SJSA1 (cell line): ENCODE measurements around the gene FOXN1. TPM values are rescaled to one million over a fixed set of nuclear protein-coding genes. Genes with fewer than 3 reads are reported as not detected.

ENCODE experiments used
- DNase-seq, 2 experiments: peaks; one replicate each; pipeline ENCODE4 v3.0.0-alpha.2; 2015 to 2020; ENCODE audit warnings: low spot score in 2 of 2, low read depth in 1 of 2
- H3K27ac ChIP-seq: fragments of 250-450 bp; sonication (Bioruptor Pico); 2 replicates; pipeline ENCODE4 v1.5.1; 2020; ENCODE audit warnings: mild to moderate bottlenecking, moderate library complexity
- H3K27me3 ChIP-seq: fragments of 250-450 bp; sonication (Bioruptor Pico); replicated peaks from 2 replicates; pipeline ENCODE4 v1.5.1; 2020; ENCODE audit warnings: mild to moderate bottlenecking, moderate library complexity
- H3K36me3 ChIP-seq: fragments of 250-450 bp; sonication (Bioruptor Pico); 2 replicates; pipeline ENCODE4 v1.5.1; 2020; ENCODE audit warnings: mild to moderate bottlenecking
- H3K4me1 ChIP-seq: fragments of 250-450 bp; sonication (Bioruptor Pico); replicated peaks from 2 replicates; pipeline ENCODE4 v1.6.1; 2021; ENCODE audit warnings: mild to moderate bottlenecking
- H3K4me3 ChIP-seq: fragments of 250-450 bp; sonication (Bioruptor Pico); 2 replicates; pipeline ENCODE4 v1.5.1; 2020; ENCODE audit warnings: mild to moderate bottlenecking
- H3K9me3 ChIP-seq: fragments of 250-450 bp; sonication (Bioruptor Pico); replicated peaks from 2 replicates; pipeline ENCODE4 v1.5.1; 2020; ENCODE audit warnings: mild to moderate bottlenecking
- total RNA-seq: library from RNA; depleted of rRNA; stranded (reverse); fragments of >200 nt; shearing (Covaris generic); gene quantifications from 2 replicates; pipeline ENCODE4 v1.2.3, GENCODE V29; 2014

Gene FOXN1
- total RNA-seq, 1 experiment from 2014 or later = not detected

DNA sequence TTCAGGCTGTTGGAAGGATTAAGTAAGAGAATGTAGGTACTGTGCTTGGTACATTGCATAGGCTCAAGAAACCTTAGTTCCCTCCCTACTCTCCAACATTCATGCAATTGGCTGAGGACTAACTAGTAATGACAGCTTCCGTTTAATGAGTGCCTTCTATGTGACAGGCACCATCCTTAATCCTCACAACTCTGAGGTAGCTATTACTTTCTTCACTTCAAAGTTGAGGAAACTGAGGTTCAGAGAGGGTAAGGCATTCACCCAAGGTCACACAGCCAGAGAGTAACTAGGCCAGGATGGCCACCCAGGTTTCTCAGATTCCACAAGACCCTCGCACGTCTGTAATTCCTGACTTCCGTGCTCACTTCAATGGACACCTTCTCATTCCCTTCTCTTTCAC, 24.1 kb downstream of the FOXN1 start:
- Histone ChIP-seq H3K27ac (no peak overlapping the region), H3K4me3 (no peak overlapping the region), H3K4me1 (peaks cover 2% of the 10 kb centered on the region), H3K27me3 (no peaks in the 10 kb centered on the region), H3K36me3 (no peaks in the 10 kb centered on the region), H3K9me3 (no peaks in the 10 kb centered on the region)
- DNase-seq = no peak

DNA sequence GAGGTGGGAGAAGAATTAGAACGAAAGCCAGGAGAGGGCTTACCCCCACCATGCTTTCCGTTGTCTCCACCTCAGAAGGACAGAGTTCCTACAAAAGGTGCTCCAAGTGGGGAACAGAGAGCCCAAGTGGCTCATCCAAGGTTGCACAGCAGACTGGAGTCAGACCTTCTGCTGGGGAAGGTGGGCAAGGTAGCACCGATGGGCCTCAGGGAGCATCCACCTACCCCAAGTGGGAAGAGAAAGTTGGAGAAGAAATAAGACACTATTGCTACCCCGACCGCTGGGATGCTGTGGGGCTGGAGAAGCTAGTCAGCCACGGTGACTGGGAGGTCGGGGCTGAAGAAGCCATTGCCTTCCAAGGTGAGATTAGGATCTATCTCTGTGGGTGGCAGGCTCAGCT, 24.8 kb downstream of the FOXN1 start:
- H3K27me3 ChIP-seq = no peaks in the 10 kb centered on the region
- H3K4me1 ChIP-seq = no peaks in the 10 kb centered on the region
- H3K27ac ChIP-seq = no peak overlapping the region
- H3K4me3 ChIP-seq = no peak overlapping the region
- no peak for DNase-seq
- H3K36me3 ChIP-seq = no peaks in the 10 kb centered on the region
- H3K9me3 ChIP-seq = no peaks in the 10 kb centered on the region

DNA sequence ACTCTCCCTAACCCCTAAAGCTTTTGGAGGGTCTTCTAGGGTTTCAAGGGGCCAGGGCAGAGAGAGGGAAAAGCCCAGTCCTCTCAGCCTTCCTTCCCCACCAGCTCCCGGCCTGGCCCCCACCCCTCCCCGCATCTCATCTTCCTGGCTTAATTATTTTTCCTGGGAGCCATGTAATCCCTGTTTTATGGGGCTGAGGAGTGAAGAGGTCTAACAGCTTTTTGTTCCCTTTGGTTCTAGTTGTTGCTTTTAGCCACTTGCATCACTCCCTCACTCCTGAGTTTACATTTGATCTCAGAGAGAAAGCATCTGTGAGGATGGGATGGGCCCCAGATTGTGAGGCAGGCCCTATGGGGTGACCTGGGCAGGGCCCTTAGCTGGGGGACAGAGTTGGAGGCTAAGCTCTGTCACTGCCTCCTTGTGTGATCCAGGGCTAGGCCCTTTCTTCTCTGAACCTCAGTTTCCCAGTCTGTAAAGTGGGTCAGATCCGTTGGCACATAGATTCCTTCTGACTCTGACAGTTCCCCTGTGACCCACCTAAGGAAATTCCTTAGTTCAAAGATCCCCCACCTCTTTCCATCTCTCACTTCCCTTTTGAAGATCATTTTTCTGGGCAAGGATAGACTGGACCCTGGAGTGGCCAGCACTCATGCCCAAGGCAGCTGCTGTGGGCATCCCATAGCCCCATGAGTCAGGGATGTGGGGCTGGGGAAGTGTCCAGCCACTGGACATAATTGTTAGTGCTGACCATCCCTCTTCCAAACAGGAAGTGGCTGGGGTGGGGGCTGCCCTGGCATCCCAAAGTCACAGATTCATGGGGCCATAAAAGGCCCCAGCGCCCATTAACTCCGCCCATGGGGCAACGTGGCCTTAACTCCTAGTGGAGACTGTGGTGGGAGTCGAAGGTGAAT, 26.2 kb downstream of the FOXN1 start:
- no peak for DNase-seq

DNA sequence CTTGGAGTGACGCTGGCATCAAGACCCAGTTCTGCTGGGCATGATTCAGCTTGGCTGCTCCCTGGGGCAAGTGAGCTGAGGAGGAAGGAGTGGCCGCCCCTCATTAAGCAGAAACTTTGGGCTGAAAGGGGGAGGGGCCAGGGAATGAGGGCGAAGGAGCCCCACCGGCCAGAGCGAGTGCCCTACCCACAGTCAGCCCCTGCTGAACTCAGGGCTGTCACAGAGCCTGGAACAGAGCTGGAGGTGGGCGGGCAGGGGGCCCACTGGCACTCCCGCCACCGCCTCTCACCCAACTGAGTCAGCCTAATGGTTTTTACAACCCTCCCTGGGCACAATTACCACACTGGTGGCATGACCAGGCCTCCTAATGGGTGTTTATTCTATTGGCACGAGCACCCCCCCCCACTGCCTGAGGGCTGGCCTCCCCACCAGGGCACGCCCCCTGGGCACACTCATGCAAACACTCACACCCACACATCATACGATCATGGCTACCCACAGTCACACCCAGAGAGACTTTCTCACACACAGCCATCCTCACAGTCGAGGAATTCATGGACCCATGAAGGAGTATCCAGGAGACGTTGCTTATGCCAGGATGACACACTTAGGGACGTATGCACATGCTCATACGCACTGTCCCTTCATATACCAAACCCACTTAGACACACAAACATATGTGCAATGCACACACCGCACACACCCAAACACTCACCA, 27.1 kb downstream of the FOXN1 start:
- Histone ChIP-seq H3K4me3 (no peak overlapping the region), H3K36me3 (no peaks in the 10 kb centered on the region), H3K27ac (no peak overlapping the region), H3K27me3 (no peaks in the 10 kb centered on the region), H3K4me1 (no peaks in the 10 kb centered on the region), H3K9me3 (no peaks in the 10 kb centered on the region)
- DNase-seq = no peak

More for the DNA sequence above, 26.2 kb downstream of the FOXN1 start:
- Histone ChIP-seq H3K27me3 (no peaks in the 10 kb centered on the region), H3K9me3 (no peaks in the 10 kb centered on the region), H3K4me3 (no peak overlapping the region), H3K4me1 (no peaks in the 10 kb centered on the region), H3K36me3 (no peaks in the 10 kb centered on the region), H3K27ac (no peak overlapping the region)

DNA sequence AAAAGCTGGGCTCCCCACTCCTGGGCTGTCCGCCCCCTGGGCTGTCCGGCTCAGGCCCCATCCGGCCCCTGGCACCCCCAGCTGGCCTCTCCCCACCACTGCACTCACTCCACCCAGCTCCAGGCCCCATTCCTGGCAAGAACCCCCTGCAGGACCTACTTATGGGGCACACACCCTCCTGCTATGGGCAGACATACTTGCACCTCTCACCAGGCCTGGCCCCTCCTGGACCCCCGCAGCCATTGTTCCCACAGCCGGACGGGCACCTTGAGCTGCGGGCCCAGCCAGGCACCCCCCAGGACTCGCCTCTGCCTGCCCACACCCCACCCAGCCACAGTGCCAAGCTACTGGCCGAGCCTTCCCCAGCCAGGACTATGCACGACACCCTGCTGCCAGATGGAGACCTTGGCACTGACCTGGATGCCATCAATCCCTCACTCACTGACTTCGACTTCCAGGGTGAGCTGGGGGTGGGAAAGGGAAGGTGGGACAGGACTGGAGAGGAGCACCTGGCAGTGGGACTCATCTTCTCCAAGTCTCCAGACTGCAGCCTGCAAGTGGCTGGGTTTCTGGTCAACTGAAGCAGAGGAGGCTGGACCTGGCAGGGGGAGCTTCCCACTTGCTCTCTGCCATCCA, 28.7 kb downstream of the FOXN1 start:
- no peaks in the 10 kb centered on the region for H3K9me3 ChIP-seq
- H3K4me1 ChIP-seq = no peaks in the 10 kb centered on the region
- no peaks in the 10 kb centered on the region for H3K27me3 ChIP-seq
- no peak overlapping the region for H3K4me3 ChIP-seq
- no peak overlapping the region for H3K27ac ChIP-seq
- no peaks in the 10 kb centered on the region for H3K36me3 ChIP-seq
- no peak for DNase-seq

DNA sequence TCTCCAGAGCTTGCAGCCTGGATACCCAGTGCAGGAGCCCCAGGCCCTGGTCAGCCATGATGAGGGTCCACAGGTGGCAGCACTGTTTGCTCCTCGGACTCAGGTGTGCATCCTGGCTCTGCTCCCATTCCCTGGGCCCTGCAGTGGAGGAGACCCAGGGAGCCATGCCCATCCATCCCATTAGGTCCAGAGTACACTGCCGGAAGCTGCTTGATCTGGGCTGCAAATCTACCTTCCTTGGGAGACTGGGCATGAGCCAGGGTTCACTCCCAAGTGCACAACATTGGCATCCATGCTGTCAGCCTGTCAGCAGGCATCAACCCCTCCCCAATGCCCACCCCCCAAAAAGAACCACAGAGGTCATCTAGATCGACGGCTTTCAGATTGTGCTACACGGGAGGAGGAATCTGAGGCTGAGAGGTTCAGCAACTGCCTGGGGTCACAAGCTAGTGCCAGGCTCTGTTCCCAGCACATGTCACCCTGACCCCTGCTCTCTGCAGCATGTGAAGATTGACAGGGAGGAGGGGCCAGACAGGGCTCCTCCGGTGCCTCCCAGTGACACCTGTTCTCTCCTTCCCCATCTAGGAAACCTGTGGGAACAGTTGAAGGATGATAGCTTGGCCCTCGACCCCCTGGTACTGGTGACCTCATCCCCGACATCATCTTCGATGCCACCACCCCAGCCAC, 30.5 kb downstream of the FOXN1 start:
- H3K4me3 ChIP-seq = no peak overlapping the region
- no peak overlapping the region for H3K27ac ChIP-seq
- DNase-seq = no peak
- no peaks in the 10 kb centered on the region for H3K9me3 ChIP-seq
- no peaks in the 10 kb centered on the region for H3K27me3 ChIP-seq
- no peaks in the 10 kb centered on the region for H3K4me1 ChIP-seq
- H3K36me3 ChIP-seq = no peaks in the 10 kb centered on the region

DNA sequence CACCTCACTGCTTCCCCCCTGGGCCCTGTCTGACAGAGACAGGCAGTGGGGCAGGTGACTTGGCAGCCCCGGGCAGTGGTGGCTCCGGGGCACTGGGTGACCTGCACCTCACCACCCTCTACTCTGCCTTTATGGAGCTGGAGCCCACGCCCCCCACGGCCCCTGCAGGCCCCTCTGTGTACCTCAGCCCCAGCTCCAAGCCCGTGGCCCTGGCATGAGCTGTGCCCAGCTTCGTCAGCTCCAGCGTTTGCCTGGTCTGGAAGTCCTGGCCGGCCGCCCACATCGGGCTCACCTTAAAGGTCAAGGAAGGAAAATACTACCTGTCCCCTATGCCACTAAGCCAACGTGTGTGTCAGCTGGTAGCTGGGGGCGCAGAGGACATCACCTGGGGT, 31.1 kb downstream of the FOXN1 start:
- no peaks in the 10 kb centered on the region for H3K4me1 ChIP-seq
- no peak overlapping the region for H3K27ac ChIP-seq
- H3K27me3 ChIP-seq = no peaks in the 10 kb centered on the region
- H3K9me3 ChIP-seq = no peaks in the 10 kb centered on the region
- H3K4me3 ChIP-seq = no peak overlapping the region
- no peaks in the 10 kb centered on the region for H3K36me3 ChIP-seq
- DNase-seq = no peak

DNA sequence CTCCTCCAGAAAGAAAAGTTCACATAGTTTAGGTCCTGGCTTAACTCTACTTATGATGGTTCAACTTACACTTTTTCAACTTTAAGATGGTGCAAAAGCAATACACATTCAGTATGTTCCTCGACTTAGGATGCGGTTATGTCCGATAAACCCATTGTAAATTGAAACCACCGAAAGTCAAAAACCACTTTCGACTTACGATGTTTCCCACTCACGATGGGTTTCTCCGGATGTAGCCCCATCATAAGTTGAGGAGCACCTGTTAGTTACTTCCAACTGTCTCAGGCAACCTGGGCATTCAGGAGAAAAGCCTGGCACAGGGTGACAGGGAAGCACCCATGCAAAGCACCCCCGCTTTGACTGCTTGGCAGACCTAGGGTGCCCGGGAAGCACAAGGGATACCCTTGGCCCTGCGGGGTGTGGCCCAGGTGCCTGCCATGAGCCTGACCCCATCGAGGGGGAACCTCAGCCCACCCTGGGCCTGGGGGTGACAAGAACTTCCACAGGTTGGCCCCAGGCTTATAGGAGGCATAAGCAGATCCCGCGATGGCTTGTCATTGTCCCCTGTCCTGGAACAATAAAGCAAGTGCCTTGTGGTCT, 32.2 kb downstream of the FOXN1 start:
- no peaks in the 10 kb centered on the region for H3K36me3 ChIP-seq
- H3K9me3 ChIP-seq = no peaks in the 10 kb centered on the region
- no peaks in the 10 kb centered on the region for H3K27me3 ChIP-seq
- no peaks in the 10 kb centered on the region for H3K4me1 ChIP-seq
- H3K4me3 ChIP-seq = no peak overlapping the region
- no peak for DNase-seq
- H3K27ac ChIP-seq = no peak overlapping the region

DNA sequence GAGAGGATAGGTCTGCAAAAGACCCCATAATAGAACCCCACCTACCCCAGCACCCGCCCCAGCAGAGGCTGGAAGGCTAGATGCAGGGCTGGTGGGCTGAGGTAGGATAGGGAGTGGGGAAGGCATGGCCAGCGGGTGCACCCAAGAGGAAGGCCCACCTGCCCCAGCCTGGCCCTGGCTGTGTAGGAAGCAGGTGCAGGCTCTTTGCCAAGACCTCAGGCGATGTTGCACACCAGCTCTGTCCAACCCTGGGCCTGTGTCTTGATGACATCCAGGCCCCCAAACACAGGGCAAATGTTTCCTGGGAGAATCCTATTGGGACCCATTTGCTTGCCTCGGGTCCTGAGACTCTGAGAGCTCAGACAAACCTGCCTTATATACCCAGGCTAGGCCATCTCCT, 34.1 kb downstream of the FOXN1 start:
- no peaks in the 10 kb centered on the region for H3K36me3 ChIP-seq
- no peaks in the 10 kb centered on the region for H3K27me3 ChIP-seq
- DNase-seq = no peak
- H3K27ac ChIP-seq = no peak overlapping the region
- H3K9me3 ChIP-seq = no peaks in the 10 kb centered on the region
- H3K4me1 ChIP-seq = no peaks in the 10 kb centered on the region
- no peak overlapping the region for H3K4me3 ChIP-seq

DNA sequence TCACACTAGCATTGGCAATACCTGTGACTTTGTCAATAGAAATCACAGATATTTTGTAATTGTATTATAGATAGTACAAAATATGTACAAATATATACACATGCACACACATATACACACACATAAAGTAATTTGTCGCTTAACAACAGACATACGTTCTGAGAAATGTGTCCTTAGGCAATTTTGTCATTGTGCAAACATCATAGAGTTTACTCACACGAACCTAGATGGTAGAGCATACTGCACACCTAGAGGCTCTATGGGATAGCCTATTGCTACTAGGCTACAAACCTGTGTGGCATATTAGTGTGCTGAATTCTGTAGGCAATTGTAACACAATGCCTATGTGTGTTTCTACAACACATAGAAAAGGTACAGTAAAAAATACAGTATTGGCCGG, 35.3 kb downstream of the FOXN1 start:
- H3K4me1 ChIP-seq = no peaks in the 10 kb centered on the region
- no peak for DNase-seq
- H3K4me3 ChIP-seq = no peak overlapping the region
- H3K36me3 ChIP-seq = peaks cover under 1% of the 10 kb centered on the region
- no peak overlapping the region for H3K27ac ChIP-seq
- no peaks in the 10 kb centered on the region for H3K27me3 ChIP-seq
- H3K9me3 ChIP-seq = no peaks in the 10 kb centered on the region

DNA sequence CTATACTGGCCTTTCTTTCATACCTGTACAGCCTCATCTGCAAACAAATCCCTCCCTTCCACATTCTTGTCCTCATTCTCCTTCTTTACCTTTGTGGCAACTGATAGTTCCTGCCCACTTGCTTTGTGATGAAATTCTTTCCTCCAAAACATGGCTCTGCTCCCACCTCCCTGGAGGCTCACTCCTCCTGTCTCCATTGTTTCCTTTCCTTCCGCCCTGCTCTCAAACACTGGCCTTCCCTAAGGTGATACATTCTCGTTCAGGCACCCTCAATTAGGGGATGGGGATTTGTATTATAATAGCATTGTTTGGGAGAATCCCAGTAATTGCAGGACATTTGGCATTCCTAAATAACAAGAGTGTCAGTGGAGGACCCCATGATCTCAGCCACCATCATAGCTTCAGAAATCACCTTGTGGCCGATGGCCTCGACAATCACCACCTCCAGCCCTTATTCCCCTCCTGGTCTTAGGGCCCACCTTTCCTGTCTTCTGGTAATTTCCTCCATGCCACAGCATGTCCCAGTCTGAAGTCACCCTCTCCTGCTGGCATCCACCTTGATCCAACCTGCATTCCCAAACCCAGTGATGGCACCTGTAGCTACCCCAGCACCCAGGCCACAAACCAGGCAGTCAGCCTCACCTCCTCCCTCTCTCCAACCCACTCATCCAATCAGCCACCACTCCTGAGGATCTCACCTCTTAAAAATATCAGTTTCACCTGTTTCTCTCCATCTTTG, 38.4 kb downstream of the FOXN1 start:
- no peak overlapping the region for H3K4me3 ChIP-seq
- DNase-seq = no peak
- no peaks in the 10 kb centered on the region for H3K4me1 ChIP-seq
- H3K27me3 ChIP-seq = no peaks in the 10 kb centered on the region
- H3K9me3 ChIP-seq = no peaks in the 10 kb centered on the region
- peaks cover 12% of the 10 kb centered on the region for H3K36me3 ChIP-seq
- H3K27ac ChIP-seq = no peak overlapping the region

DNA sequence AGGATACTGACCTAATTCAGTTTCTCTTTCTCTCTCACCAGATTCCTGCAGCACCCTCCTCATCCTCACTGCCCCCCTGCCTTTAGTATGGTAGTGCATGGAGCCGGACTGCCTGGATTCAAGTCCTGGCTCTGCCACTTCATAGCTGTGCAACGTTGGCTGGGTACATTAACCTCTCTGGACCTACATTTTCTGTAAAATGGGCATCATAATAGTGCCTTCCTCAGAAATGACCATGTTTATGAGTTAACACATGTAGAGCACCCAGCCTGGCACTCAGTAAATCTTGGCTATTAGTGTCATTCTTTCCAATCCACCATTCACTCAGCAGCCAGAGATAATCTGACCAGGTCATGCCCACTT, 39.0 kb downstream of the FOXN1 start:
- Histone ChIP-seq H3K9me3 (no peaks in the 10 kb centered on the region), H3K27me3 (no peaks in the 10 kb centered on the region), H3K27ac (no peak overlapping the region), H3K4me3 (no peak overlapping the region), H3K36me3 (peaks cover 12% of the 10 kb centered on the region), H3K4me1 (no peaks in the 10 kb centered on the region)
- no peak for DNase-seq
